MM.1S (cell line): ENCODE measurements around the gene STK39.
"Not testable (repeated sequence)": the region's sequence is repeated elsewhere in the genome, so short reads cannot be mapped to it uniquely, and the experiment has no call there.

Experiments
- DNase-seq: peaks from one replicate; pipeline ENCODE4 v3.0.0-alpha.2; 2015
- H2AFZ ChIP-seq: fragments of 300-600 bp; sonication (generic); 2 replicates; pipeline ENCODE4 v1.6.0; 2016; ENCODE audit warnings: antibody characterized with exemption, low read length
- H3F3A ChIP-seq: fragments of 300-600 bp; sonication (generic); 2 replicates; pipeline ENCODE4 v1.6.1; 2016; ENCODE audit warnings: mild to moderate bottlenecking, antibody characterized with exemption, low read length, moderate library complexity, mixed read lengths; ENCODE audit not compliant: insufficient read depth
- H3K27ac ChIP-seq: fragments of 300-600 bp; sonication (generic); 2 replicates; pipeline ENCODE4 v1.5.1; 2016; ENCODE audit warnings: mild to moderate bottlenecking, low read length
- H3K27me3 ChIP-seq: fragments of 300-600 bp; sonication (generic); replicated peaks from 2 replicates; pipeline ENCODE4 v1.6.0; 2016; ENCODE audit warnings: low read length; ENCODE audit not compliant: insufficient read depth
- H3K36me3 ChIP-seq: fragments of 300-600 bp; sonication (generic); replicated peaks from 2 replicates; pipeline ENCODE4 v1.6.1; 2016; ENCODE audit warnings: mild to moderate bottlenecking, low read length, mixed read lengths; ENCODE audit not compliant: insufficient read depth
- H3K4me1 ChIP-seq: fragments of 300-600 bp; sonication (generic); 2 replicates; pipeline ENCODE4 v1.6.1; 2016; ENCODE audit warnings: low read length, mixed read lengths
- H3K4me2 ChIP-seq: fragments of 300-600 bp; sonication (generic); 2 replicates; pipeline ENCODE4 v1.6.0; 2016; ENCODE audit warnings: low read depth, low read length
- H3K4me3 ChIP-seq: fragments of 300-600 bp; sonication (generic); 2 replicates; pipeline ENCODE4 v1.5.1; 2016; ENCODE audit warnings: low read length, mixed read lengths
- H3K79me2 ChIP-seq: fragments of 300-600 bp; sonication (generic); 2 replicates; pipeline ENCODE4 v1.6.1; 2016; ENCODE audit warnings: mixed run types, low read length, mixed read lengths
- H3K9ac ChIP-seq: fragments of 300-600 bp; sonication (generic); 2 replicates; pipeline ENCODE4 v1.6.1; 2016; ENCODE audit warnings: low read length, mixed read lengths
- H3K9me2 ChIP-seq: fragments of 300-600 bp; sonication (generic); replicated peaks from 2 replicates; pipeline ENCODE4 v1.6.1; 2016; ENCODE audit warnings: mild to moderate bottlenecking, low read length, mixed read lengths; ENCODE audit not compliant: insufficient read depth
- H3K9me3 ChIP-seq: fragments of 300-600 bp; sonication (generic); replicated peaks from 2 replicates; pipeline ENCODE4 v1.6.1; 2016; ENCODE audit warnings: mild to moderate bottlenecking, low read length, mixed read lengths; ENCODE audit not compliant: insufficient read depth
- H4K20me1 ChIP-seq: fragments of 300-600 bp; sonication (generic); 2 replicates; pipeline ENCODE4 v1.6.1; 2016; ENCODE audit warnings: mild to moderate bottlenecking, low read length, moderate library complexity, mixed read lengths; ENCODE audit not compliant: insufficient read depth
- CTCF ChIP-seq: fragments of 300-600 bp; sonication (generic); IDR thresholded peaks from 2 replicates; pipeline ENCODE4 v1.5.1; 2016; ENCODE audit warnings: antibody characterized with exemption, low read length, mixed read lengths
- EZH2 ChIP-seq: fragments of 300-600 bp; sonication (generic); optimal IDR thresholded peaks from 2 replicates; pipeline ENCODE3; 2017; ENCODE audit warnings: low read depth, mild to moderate bottlenecking, antibody characterized with exemption, low read length, mixed read lengths
- EZH2phosphoT487 ChIP-seq: fragments of 300-600 bp; sonication (generic); IDR thresholded peaks from 2 replicates; pipeline ENCODE4 v1.6.1; 2018; ENCODE audit warnings: antibody characterized with exemption, low read length

Gene STK39

GRCh38 chr2:168086851-168087250, 160.5 kb downstream of the STK39 start:
- H3K4me1 ChIP-seq, result peaks cover 21% of the 10 kb centered on the region
- H3K27me3 ChIP-seq, result no peaks in the 10 kb centered on the region
- H2AFZ ChIP-seq, result no peak overlapping the region
- H3F3A ChIP-seq, result no peaks in the 10 kb centered on the region
- H3K4me3 ChIP-seq, result no peak overlapping the region
- no peak overlapping the region for H3K4me2 ChIP-seq
- no peak overlapping the region for H3K27ac ChIP-seq
- H4K20me1 ChIP-seq, result no peaks in the 10 kb centered on the region
- TF ChIP-seq EZH2phosphoT487 (no peak), CTCF (no peak)
- no peaks in the 10 kb centered on the region for H3K36me3 ChIP-seq
- H3K9me3 ChIP-seq, result no peaks in the 10 kb centered on the region
- H3K9me2 ChIP-seq, result no peaks in the 10 kb centered on the region
- no peak overlapping the region for H3K9ac ChIP-seq
- no peaks in the 10 kb centered on the region for H3K79me2 ChIP-seq
- no peak for DNase-seq

DNA sequence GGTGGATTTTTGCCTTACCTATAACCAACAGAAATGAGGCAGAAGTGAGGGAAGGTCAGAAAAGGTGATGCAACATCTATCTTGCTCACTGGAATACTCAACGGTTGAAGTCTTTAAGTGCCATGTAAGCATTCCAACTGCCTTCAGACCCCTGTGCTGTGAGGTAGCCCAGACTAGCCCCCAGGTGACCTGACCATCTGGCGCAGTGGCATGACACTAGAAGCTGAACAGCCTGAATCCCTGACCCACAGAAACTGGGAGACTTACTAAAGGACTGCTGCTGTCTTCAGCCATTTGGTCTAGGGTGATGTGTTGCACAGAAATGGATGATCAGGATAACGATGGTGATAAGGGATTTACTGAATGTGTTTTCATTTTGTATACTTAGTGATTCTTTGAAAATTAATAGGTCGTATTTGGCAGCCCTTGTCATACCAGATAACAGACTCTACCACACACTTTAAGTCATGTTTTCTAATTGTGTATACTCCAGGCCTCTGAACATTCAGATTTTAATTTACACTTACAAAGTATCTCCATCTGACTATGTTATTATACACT, 161.5 kb downstream of the STK39 start:
- no peak for DNase-seq
- Histone ChIP-seq H3K9me3 (no peaks in the 10 kb centered on the region), H3K36me3 (no peaks in the 10 kb centered on the region), H3K9ac (no peak overlapping the region), H3K4me2 (no peak overlapping the region), H3F3A (no peaks in the 10 kb centered on the region), H3K4me1 (peaks cover 21% of the 10 kb centered on the region), H3K27me3 (no peaks in the 10 kb centered on the region), H3K9me2 (no peaks in the 10 kb centered on the region), H3K79me2 (no peaks in the 10 kb centered on the region), H3K27ac (no peak overlapping the region), H3K4me3 (no peak overlapping the region), H2AFZ (no peak overlapping the region), H4K20me1 (no peaks in the 10 kb centered on the region)
- TF ChIP-seq EZH2phosphoT487, result no peak
- no peak for TF ChIP-seq CTCF
- TF ChIP-seq EZH2, result no peak

- Histone ChIP-seq H3K9me2 (no peaks in the 10 kb centered on the region), H4K20me1 (no peaks in the 10 kb centered on the region), H3K27me3 (no peaks in the 10 kb centered on the region), H3K27ac (no peak overlapping the region), H3K4me3 (no peak overlapping the region), H3K79me2 (no peaks in the 10 kb centered on the region), H3K36me3 (no peaks in the 10 kb centered on the region), H3K9me3 (no peaks in the 10 kb centered on the region), H3K4me2 (no peak overlapping the region), H3F3A (no peaks in the 10 kb centered on the region), H3K4me1 (peaks cover 5% of the 10 kb centered on the region), H3K9ac (no peak overlapping the region), H2AFZ (no peak overlapping the region)
- TF ChIP-seq EZH2 (no peak), CTCF (no peak), EZH2phosphoT487 (no peak)
- no peak for DNase-seq
These were observed 163.1 kb downstream of the STK39 start for GRCh38 chr2:168084288-168084687.

- not testable (repeated sequence) for H3K9ac ChIP-seq, H3K4me1 ChIP-seq, H2AFZ ChIP-seq, DNase-seq, H3K4me3 ChIP-seq, H3K27ac ChIP-seq, H3K36me3 ChIP-seq, H3K9me2 ChIP-seq, H3K27me3 ChIP-seq, H3K9me3 ChIP-seq, H3K79me2 ChIP-seq, H3K4me2 ChIP-seq, H4K20me1 ChIP-seq, H3F3A ChIP-seq
These were observed 165.9 kb downstream of the STK39 start for GRCh38 chr2:168081452-168081851.
